GM23248 (cell line): ENCODE results near the gene MDH2. TPM values are rescaled to one million over a fixed set of nuclear protein-coding genes. Genes with fewer than 3 reads are reported as not detected.
"Not testable (repeated sequence)": the region's sequence is repeated elsewhere in the genome, so short reads cannot be mapped to it uniquely, and the experiment has no call there.

Experiments
- DNase-seq: peaks from one replicate; pipeline ENCODE4 v3.0.0-alpha.2; 2015
- H2AFZ ChIP-seq: fragments of 200-600 bp; sonication (generic); 2 replicates; pipeline ENCODE4 v1.6.1; 2016; ENCODE audit warnings: antibody characterized with exemption
- H3F3A ChIP-seq: fragments of 200-600 bp; sonication (generic); 2 replicates; pipeline ENCODE4 v1.6.1; 2016; ENCODE audit warnings: mild to moderate bottlenecking, antibody characterized with exemption, mixed run types; ENCODE audit not compliant: insufficient read depth
- H3K27ac ChIP-seq: fragments of 200-600 bp; sonication (generic); 2 replicates; pipeline ENCODE4 v1.5.1; 2016; ENCODE audit warnings: mild to moderate bottlenecking
- H3K27me3 ChIP-seq: fragments of 200-600 bp; sonication (generic); replicated peaks from 2 replicates; pipeline ENCODE4 v1.6.1; 2016; ENCODE audit warnings: mild to moderate bottlenecking; ENCODE audit not compliant: insufficient read depth
- H3K36me3 ChIP-seq: fragments of 200-600 bp; sonication (generic); 2 replicates; pipeline ENCODE4 v1.6.1; 2016; ENCODE audit warnings: low read depth, mild to moderate bottlenecking
- H3K4me1 ChIP-seq: fragments of 200-600 bp; sonication (generic); 2 replicates; pipeline ENCODE4 v1.6.1; 2016; ENCODE audit warnings: mild to moderate bottlenecking; ENCODE audit not compliant: insufficient read depth
- H3K4me2 ChIP-seq: fragments of 200-600 bp; sonication (generic); one replicate; pipeline ENCODE4 v1.6.1; 2016; ENCODE audit warnings: mild to moderate bottlenecking; ENCODE audit not compliant: unreplicated experiment
- H3K4me3 ChIP-seq: fragments of 200-600 bp; sonication (generic); 2 replicates; pipeline ENCODE4 v1.5.1; 2016; ENCODE audit warnings: mild to moderate bottlenecking
- H3K79me2 ChIP-seq: fragments of 200-600 bp; sonication (generic); 2 replicates; pipeline ENCODE4 v1.6.1; 2016; ENCODE audit warnings: mild to moderate bottlenecking; ENCODE audit not compliant: insufficient read depth
- H3K9ac ChIP-seq: fragments of 200-600 bp; sonication (generic); 2 replicates; pipeline ENCODE4 v1.6.1; 2016; ENCODE audit warnings: mild to moderate bottlenecking
- H3K9me2 ChIP-seq: fragments of 200-600 bp; sonication (generic); 2 replicates; pipeline ENCODE4 v1.6.1; 2016; ENCODE audit warnings: mixed run types, mild to moderate bottlenecking, moderate library complexity; ENCODE audit not compliant: insufficient read depth
- H3K9me3 ChIP-seq: fragments of 200-600 bp; sonication (generic); one replicate; pipeline ENCODE4 v1.6.1; 2017; ENCODE audit warnings: low read depth
- H4K20me1 ChIP-seq: fragments of 200-600 bp; sonication (generic); 2 replicates; pipeline ENCODE4 v1.6.0; 2016; ENCODE audit not compliant: insufficient read depth
- EZH2 ChIP-seq: fragments of 200-600 bp; sonication (generic); IDR thresholded peaks from 2 replicates; pipeline ENCODE4 v1.6.1; 2018; ENCODE audit warnings: antibody characterized with exemption, mild to moderate bottlenecking; ENCODE audit not compliant: insufficient read depth, poor library complexity, severe bottlenecking
- EZH2phosphoT487 ChIP-seq: fragments of 200-600 bp; sonication (generic); IDR thresholded peaks from 2 replicates; pipeline ENCODE4 v1.6.1; 2018; ENCODE audit warnings: antibody characterized with exemption, moderate library complexity, mild to moderate bottlenecking, low read depth; ENCODE audit not compliant: insufficient read depth
- WGBS, 2 experiments: methylation state at CpG; one replicate each; pipeline ENCODE4 v1.1.6; 2015 to 2017; ENCODE audit warnings: low lambda C conversion rate in 2 of 2, low coverage in 1 of 2; ENCODE audit errors: missing lambda C conversion rate in 2 of 2; 5-methylcytosine and 5-hydroxymethylcytosine counted together
- in situ Hi-C: fragments of 300-500 bp; cut with MboI; formaldehyde crosslinking; loops from 2 replicates; pipeline ENCODE4 v1.15.0; 2020
- polyA plus RNA-seq: library from polyadenylated mRNA; unstranded; fragments of >200 nt; fragmentation: Nextera tagmentation; extraction: Ambion mirVana; gene quantifications from 2 replicates; pipeline ENCODE4 v1.2.1, GENCODE V29; 2016
- total RNA-seq: library from RNA; depleted of rRNA; stranded (reverse); fragments of >200 nt; shearing (Covaris generic); gene quantifications from 2 replicates; pipeline ENCODE4 v1.2.3, GENCODE V29; 2014

The MDH2 gene
- total and polyA plus RNA-seq, 2 experiments from 2014 or later: 72.4 to 250 TPM

DNA sequence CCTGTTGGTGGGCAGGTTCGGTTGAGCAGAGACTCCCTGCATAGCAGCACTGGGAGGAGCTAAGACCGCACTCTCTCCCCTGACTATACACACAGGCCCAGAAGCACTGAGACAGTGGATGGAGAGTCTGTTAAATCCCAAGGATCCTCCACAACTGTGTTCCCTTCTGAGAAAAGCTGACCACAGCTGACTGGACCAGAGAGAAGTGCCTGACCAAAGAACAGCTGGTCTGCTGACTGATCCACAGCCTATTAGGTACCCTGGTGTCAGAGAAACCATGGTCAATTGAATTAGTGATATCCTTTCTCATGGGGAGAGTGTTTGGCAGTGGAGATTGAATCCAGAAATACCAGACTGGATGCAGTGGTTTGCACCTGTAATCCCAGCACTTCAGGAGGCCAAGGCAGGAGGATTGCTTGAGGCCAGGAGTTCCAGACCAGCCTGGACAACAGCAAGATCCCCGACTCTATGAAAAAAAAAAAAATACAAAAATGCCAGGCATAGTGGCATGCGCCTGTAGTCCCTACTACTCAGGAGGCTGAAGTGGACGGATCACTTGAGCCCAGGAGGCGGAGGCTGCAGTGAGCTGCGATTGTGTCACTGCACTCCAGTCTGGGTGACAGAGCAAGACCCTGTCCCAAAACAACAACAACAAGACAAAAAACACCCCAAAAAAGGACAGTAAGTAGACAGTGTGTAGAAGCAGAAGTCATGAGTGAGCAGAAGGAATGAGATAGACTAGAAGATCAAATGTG is 25.7 kb upstream of the MDH2 start:
- 92 to 94% methylated on average over 7 of the region's 7 CpGs for WGBS, 2 experiments
- in situ Hi-C loops: no loop called here

DNA sequence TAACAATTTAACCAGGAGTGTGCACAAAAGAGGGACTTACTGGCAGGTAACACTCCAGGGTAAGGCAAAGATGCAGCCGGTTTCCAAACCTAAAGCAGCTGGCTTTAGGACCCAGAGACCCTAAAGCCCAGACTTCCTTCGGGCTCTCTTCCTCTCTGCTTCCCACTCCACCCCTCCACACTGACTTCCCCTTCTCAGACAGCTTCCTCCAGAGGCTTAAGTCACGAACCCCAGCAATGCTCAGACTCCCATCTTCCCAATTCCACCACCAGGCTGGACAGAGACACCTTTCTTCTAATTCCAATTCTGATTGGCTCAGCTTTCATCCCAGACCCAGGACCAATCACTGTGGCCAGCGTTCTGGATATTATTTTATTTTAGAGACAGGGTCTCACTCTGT is 24.9 kb upstream of the MDH2 start:
- H3K79me2 ChIP-seq: no peaks in the 10 kb centered on the region
- no peak for DNase-seq
- no peaks in the 10 kb centered on the region for H3K4me1 ChIP-seq
- H2AFZ ChIP-seq: no peak overlapping the region
- H3K9ac ChIP-seq: no peak overlapping the region
- H3K36me3 ChIP-seq: no peaks in the 10 kb centered on the region; the same call in 1 of the 2 replicates
- H3K27ac ChIP-seq: no peak overlapping the region
- H4K20me1 ChIP-seq: no peaks in the 10 kb centered on the region
- no peak overlapping the region for H3K4me2 ChIP-seq
- TF ChIP-seq EZH2: no peak
- no peak for TF ChIP-seq EZH2phosphoT487
- in situ Hi-C loops: no loop called here
- H3F3A ChIP-seq: no peaks in the 10 kb centered on the region
- no peaks in the 10 kb centered on the region for H3K27me3 ChIP-seq
- no peaks in the 10 kb centered on the region for H3K9me2 ChIP-seq
- H3K9me3 ChIP-seq: no peaks in the 10 kb centered on the region
- WGBS, 2 experiments: 41 to 61% methylated on average over 4 of the region's 4 CpGs
- H3K4me3 ChIP-seq: no peak overlapping the region

More for the DNA sequence above, 25.7 kb upstream of the MDH2 start:
- Histone ChIP-seq H3K4me2 (no peak overlapping the region), H2AFZ (no peak overlapping the region), H3K27ac (no peak overlapping the region), H3K27me3 (no peaks in the 10 kb centered on the region), H3K4me1 (no peaks in the 10 kb centered on the region), H3K36me3 (no peaks in the 10 kb centered on the region; the same call in 1 of the 2 replicates), H3K9me2 (no peaks in the 10 kb centered on the region), H3K79me2 (no peaks in the 10 kb centered on the region), H3F3A (no peaks in the 10 kb centered on the region), H4K20me1 (no peaks in the 10 kb centered on the region), H3K9me3 (no peaks in the 10 kb centered on the region), H3K4me3 (no peak overlapping the region), H3K9ac (no peak overlapping the region)
- TF ChIP-seq EZH2 (no peak), EZH2phosphoT487 (no peak)
- no peak for DNase-seq

DNA sequence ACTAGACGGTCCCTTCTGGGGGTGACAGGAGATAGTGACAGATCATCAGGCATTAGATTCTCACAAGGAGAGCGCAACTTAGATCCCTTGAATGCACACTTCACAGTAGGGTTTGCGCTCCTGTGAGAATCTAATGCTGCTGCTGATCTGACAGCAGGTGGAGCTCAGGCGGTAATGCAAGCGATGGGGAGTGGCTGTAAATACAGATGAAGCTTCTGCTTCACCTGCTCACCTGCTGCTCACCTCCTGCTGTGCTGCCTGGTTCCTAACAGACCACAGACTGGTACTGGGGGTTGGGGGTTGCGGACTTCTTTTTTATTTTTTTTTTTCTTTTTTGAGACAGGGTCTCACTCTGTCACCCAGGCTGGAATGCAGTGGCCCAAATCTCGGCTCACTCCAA is 18.2 kb upstream of the MDH2 start:
- H3K4me2 ChIP-seq, H3K36me3 ChIP-seq, H3K9me2 ChIP-seq, H3K4me1 ChIP-seq, H4K20me1 ChIP-seq, H3K27me3 ChIP-seq, H3F3A ChIP-seq, DNase-seq, in situ Hi-C loops, H3K27ac ChIP-seq, H3K4me3 ChIP-seq, H2AFZ ChIP-seq, H3K9ac ChIP-seq, H3K9me3 ChIP-seq, H3K79me2 ChIP-seq: not testable (repeated sequence)
- 95 to 98% methylated on average over 7 of the region's 7 CpGs for WGBS, 2 experiments

DNA sequence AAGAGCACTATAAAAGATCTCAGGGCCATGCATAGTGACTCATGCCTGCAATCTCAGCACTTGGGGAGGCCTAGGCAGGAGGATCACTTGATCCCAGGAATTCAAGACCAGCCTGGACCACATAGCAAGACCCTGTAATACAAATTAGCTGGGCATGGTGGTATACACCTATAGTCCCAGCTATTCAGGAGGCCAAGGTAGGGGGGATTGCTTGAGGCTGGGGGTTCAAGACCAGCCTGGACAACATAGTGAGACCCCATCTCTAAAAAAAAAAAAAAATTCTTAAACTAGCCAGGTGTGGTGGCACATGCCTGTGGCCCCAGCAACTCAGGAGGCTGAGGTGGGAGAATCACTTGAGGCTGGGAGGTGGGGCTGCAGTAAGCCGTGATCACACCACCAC is 15.9 kb upstream of the MDH2 start:
- no peaks in the 10 kb centered on the region for H3K9me2 ChIP-seq
- no peaks in the 10 kb centered on the region for H3K9me3 ChIP-seq
- no peaks in the 10 kb centered on the region for H4K20me1 ChIP-seq
- H3K27ac ChIP-seq: no peak overlapping the region
- H3K9ac ChIP-seq: no peak overlapping the region
- TF ChIP-seq EZH2phosphoT487: no peak
- no peak overlapping the region for H3K4me3 ChIP-seq
- H3K79me2 ChIP-seq: peaks cover 17% of the 10 kb centered on the region; the same call in 1 of the 2 replicates
- no peak for DNase-seq
- 90 to 100% methylated on average over 1 of the region's 1 CpG for WGBS, 2 experiments
- in situ Hi-C loops: no loop called here
- peaks cover under 1% of the 10 kb centered on the region; the same call in 1 of the 2 replicates for H3K4me1 ChIP-seq
- no peaks in the 10 kb centered on the region for H3K27me3 ChIP-seq
- H3K4me2 ChIP-seq: no peak overlapping the region
- H3K36me3 ChIP-seq: no peaks in the 10 kb centered on the region
- no peak overlapping the region for H2AFZ ChIP-seq
- no peaks in the 10 kb centered on the region for H3F3A ChIP-seq
